Spleen (tissue), 7 donors: Measurements from ENCODE around the gene SFMBT1.

Experiments
- CTCF ChIP-seq, 11 experiments: fragments of 200-600 bp in 7 of 11; fragments of 450-650 bp in 4 of 11; sonication (generic) in 4 of 11; IDR thresholded peaks in 8 of 11; conservative IDR thresholded peaks in 3 of 11; 1 replicate in 7 of 11; 2 replicates in 4 of 11; pipeline versions ENCODE4 v1.4.0 to v1.8.0; 2016 to 2021; ENCODE audit warnings: antibody characterized with exemption in 11 of 11, inconsistent platforms in 4 of 11, mild to moderate bottlenecking in 1 of 11
- POLR2A ChIP-seq, 3 donors: fragments of 450-650 bp; IDR thresholded peaks; one replicate each; pipeline ENCODE4 v1.5.1; 2017; ENCODE audit warnings: antibody characterized with exemption in 3 of 3, mild to moderate bottlenecking in 1 of 3
- donor health status: DM: no; HTN: no; CAD: no; lungs with moderate emphysema.
- donor health status: DM: no; HTN: no; CAD: no.
- donor health status: DM: no; HTN: no; CAD: no.

GRCh38 chr3:52870471-52870870, 175.4 kb downstream of the SFMBT1 start:
- TF ChIP-seq CTCF (IDR thresholded peaks at IDR 0.05 in 8 of 11, conservative IDR thresholded peaks at IDR 0.05 in 3 of 11) = no peak
- no peak for TF ChIP-seq POLR2A (IDR thresholded peaks at IDR 0.05)
